GM03348 (cell line): ENCODE data around the gene ZFAND6.
"Not testable (repeated sequence)": the region's sequence is repeated elsewhere in the genome, so short reads cannot be mapped to it uniquely, and the experiment has no call there.

Experiments
- DNase-seq: peaks from one replicate; pipeline ENCODE4 v3.0.0; 2012; ENCODE audit warnings: low spot score

ZFAND6 gene

GRCh38 chr15:80099241-80099640, 39.8 kb downstream of the ZFAND6 start:
- no peak for DNase-seq

- DNase-seq, result not testable (repeated sequence)
These were observed 40.2 kb downstream of the ZFAND6 start for GRCh38 chr15:80099662-80100061.

GRCh38 chr15:80100247-80100646, 40.8 kb downstream of the ZFAND6 start:
- no peak for DNase-seq

- no peak for DNase-seq
These were observed 45.7 kb downstream of the ZFAND6 start for GRCh38 chr15:80105193-80105592.

GRCh38 chr15:80105595-80105994, 46.1 kb downstream of the ZFAND6 start:
- peak; percentile 14 for DNase-seq

- peak; percentile 46 for DNase-seq
These were observed 46.6 kb downstream of the ZFAND6 start for GRCh38 chr15:80106051-80106450.

- no peak for DNase-seq
These were observed 47.7 kb downstream of the ZFAND6 start for GRCh38 chr15:80107204-80107603.

GRCh38 chr15:80107774-80108173, 48.3 kb downstream of the ZFAND6 start:
- DNase-seq, result no peak

GRCh38 chr15:80109388-80109787, 49.9 kb downstream of the ZFAND6 start:
- no peak for DNase-seq

GRCh38 chr15:80110920-80111319, 51.4 kb downstream of the ZFAND6 start:
- no peak for DNase-seq

GRCh38 chr15:80114114-80114513, 54.6 kb downstream of the ZFAND6 start:
- DNase-seq, result no peak

- DNase-seq, result no peak
These were observed 55.5 kb downstream of the ZFAND6 start for GRCh38 chr15:80115021-80115420.

- no peak for DNase-seq
These were observed 59.5 kb downstream of the ZFAND6 start for GRCh38 chr15:80118956-80119355.

GRCh38 chr15:80120636-80121035, 61.2 kb downstream of the ZFAND6 start:
- no peak for DNase-seq

GRCh38 chr15:80121546-80121945, 62.1 kb downstream of the ZFAND6 start:
- DNase-seq, result no peak

GRCh38 chr15:80123034-80123433, 63.6 kb downstream of the ZFAND6 start:
- DNase-seq, result no peak

- DNase-seq, result not testable (repeated sequence)
These were observed 67.8 kb downstream of the ZFAND6 start for GRCh38 chr15:80127253-80127652.

- DNase-seq, result no peak
These were observed 68.4 kb downstream of the ZFAND6 start for GRCh38 chr15:80127911-80128310.

GRCh38 chr15:80132382-80132781, 72.9 kb downstream of the ZFAND6 start:
- DNase-seq, result no peak

- DNase-seq, result no peak
These were observed 77.4 kb downstream of the ZFAND6 start for GRCh38 chr15:80136854-80137253.

GRCh38 chr15:80138961-80139360, 79.5 kb downstream of the ZFAND6 start:
- no peak for DNase-seq

- DNase-seq, result no peak
These were observed 81.4 kb downstream of the ZFAND6 start for GRCh38 chr15:80140909-80141308.

- DNase-seq, result no peak
These were observed 82.6 kb downstream of the ZFAND6 start for GRCh38 chr15:80141916-80142598.

GRCh38 chr15:80142646-80143045, 83.2 kb downstream of the ZFAND6 start:
- DNase-seq, result no peak
